ENCODE measurements around the gene TRAPPC10.
A peak's percentile ranks its signal among the peaks of the same experiment; 100 is the strongest.

The TRAPPC10 gene, protein sequence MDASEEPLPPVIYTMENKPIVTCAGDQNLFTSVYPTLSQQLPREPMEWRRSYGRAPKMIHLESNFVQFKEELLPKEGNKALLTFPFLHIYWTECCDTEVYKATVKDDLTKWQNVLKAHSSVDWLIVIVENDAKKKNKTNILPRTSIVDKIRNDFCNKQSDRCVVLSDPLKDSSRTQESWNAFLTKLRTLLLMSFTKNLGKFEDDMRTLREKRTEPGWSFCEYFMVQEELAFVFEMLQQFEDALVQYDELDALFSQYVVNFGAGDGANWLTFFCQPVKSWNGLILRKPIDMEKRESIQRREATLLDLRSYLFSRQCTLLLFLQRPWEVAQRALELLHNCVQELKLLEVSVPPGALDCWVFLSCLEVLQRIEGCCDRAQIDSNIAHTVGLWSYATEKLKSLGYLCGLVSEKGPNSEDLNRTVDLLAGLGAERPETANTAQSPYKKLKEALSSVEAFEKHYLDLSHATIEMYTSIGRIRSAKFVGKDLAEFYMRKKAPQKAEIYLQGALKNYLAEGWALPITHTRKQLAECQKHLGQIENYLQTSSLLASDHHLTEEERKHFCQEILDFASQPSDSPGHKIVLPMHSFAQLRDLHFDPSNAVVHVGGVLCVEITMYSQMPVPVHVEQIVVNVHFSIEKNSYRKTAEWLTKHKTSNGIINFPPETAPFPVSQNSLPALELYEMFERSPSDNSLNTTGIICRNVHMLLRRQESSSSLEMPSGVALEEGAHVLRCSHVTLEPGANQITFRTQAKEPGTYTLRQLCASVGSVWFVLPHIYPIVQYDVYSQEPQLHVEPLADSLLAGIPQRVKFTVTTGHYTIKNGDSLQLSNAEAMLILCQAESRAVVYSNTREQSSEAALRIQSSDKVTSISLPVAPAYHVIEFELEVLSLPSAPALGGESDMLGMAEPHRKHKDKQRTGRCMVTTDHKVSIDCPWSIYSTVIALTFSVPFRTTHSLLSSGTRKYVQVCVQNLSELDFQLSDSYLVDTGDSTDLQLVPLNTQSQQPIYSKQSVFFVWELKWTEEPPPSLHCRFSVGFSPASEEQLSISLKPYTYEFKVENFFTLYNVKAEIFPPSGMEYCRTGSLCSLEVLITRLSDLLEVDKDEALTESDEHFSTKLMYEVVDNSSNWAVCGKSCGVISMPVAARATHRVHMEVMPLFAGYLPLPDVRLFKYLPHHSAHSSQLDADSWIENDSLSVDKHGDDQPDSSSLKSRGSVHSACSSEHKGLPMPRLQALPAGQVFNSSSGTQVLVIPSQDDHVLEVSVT

GRCh38 chr21:44011579-44012473, at the start of gene TRAPPC10:
Gene TRAPPC10 (plus strand): TSS chr21:44012309. CDS start chr21:44012494, 185 bp downstream.
- DNase-seq = peak; percentile 57 to 76 (median 68)

DNA sequence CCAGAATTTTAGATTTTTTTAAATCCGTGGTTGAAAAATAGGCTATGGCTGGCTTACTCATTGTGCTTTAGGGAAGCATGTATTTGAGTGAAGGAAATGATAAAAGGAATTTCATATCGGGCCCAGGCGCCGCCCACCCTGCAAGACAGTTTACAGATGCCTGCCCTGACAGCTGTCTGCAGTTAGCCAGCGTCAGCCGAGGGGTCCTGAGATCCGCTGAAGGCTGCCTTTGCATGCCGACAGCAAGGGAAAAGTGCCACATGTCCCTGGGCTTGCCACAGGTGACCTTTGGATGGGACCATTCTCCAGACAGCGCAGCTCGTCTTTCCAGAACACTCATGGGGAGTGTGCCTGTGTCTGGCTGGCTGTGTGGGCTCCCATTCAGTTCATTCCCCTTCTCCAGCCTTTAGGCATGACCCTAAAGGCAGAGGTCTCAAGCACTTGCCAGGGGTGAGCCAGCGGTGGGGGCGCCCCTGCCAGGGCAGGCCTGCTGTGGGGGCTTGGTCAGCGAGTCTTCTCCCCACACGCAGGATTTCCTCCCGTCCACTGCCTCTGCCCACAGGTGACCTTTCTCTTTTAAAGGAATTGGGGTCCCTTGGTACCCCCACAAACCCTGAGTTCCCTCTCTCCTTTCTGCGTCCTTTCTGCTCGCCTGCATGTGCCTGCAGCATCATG, 46.1 kb upstream of the TRAPPC10 start:
- DNase-seq = no peak

- DNase-seq = no peak
Measured at GRCh38 chr21:43966946-43967512, 45.1 kb upstream of the TRAPPC10 start.

DNA sequence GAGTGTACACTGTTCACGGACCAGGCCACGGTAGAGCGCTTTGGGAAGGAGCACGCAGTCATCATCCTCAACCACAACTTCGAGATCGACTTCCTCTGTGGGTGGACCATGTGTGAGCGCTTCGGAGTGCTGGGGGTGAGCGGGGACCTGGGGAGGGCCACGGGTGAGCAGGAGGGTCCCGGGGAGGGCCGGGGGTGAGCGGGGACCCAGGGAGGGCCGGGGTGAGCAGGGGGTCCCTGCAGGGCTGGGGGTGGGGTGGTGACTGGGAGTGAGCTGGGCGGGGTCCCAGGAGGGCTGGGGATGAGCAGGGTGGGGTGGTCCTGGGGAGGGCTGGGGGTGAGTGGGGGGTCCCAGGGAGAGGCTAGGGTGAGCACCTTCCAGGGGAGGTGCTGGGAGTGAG, 44.1 kb upstream of the TRAPPC10 start:
- DNase-seq = no peak

DNA sequence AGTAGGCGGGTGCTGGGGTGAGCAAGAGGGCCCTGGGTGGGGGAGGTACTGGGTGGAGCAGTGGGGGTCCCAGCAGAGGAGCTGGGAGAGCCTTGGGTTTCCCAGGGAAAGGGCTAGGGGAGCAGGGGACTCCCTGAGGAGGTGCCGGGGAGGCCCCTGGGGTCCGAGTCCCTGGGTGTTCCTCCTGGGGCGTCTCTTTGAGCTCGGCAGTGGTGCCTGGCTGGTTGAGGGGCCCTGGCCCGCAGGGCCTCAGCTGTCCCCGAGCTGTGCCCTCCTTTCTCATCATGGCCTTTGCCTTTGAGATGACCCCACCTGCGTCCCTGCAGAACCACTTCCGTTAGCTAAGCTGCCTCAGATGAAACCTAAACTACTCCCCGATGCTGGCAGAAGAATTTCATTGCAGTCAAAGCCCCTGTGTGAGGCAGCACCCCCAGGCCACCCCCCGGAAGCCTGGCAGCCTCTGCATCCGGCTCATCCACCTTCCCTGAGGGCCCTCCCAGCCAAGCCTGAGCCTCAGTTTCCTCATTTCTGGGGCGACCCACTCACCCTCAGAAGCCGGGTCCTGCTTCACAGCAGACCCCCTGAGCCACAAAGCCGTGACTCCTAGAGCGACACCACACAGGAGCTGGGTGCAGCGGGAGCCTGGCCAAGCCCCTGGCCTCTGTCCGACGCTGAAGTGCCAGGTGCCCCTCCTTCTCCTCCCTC, 43.5 kb upstream of the TRAPPC10 start:
- no peak for DNase-seq

GRCh38 chr21:43969115-43969444, 43.0 kb upstream of the TRAPPC10 start:
- no peak for DNase-seq

- no peak for DNase-seq
Measured at GRCh38 chr21:43970551-43970950, 41.6 kb upstream of the TRAPPC10 start.

DNA sequence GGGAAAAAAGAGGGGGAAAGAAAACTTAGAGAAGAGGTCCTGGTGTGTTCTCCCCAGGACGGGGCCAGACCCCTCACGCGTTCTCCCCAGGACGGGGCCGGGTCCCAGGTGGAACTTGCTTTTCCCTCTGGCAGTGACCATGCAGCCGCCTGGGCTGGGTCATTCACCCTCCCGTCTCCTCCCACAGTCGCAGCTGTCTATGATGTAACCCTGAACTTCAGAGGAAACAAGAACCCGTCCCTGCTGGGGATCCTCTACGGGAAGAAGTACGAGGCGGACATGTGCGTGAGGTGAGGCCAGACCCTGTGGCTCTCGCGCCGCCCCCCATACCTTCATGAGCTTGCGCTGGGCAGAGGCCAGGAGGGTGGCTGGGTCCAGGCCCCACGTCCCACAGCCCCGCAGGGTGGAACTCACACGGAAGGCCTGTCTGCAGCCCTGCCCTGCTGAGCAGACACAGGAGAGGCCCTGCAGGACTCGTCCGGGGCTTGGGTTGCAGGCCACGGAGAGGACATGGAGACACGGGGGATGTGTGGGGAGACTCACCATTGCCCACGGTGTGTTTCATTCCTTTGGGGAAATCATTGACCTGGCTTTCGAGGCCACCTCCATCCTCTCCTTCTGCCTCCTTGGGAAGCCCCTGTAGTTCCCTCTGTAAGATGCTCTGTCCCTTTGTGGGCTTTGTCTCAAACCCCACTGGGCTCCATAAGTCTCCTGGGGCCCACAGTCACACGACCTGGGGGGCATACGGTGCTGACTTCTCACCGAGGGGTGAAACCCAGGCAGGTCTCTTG, 40.7 kb upstream of the TRAPPC10 start:
- DNase-seq = no peak

DNA sequence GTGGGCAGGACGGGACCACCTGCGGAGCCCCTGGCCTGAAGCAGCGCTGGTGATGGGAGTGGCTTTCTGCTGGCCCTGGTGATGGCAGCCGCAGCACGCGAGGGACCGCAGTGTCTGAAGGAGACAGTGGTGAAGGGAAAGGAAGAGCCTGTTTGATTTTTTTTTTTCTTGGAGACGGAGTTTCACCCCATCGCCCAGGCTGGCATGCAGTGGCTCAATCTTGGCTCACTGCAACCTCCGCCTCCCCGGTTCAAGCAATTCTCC, 40.2 kb upstream of the TRAPPC10 start:
- no peak for DNase-seq

- no peak for DNase-seq
Measured at GRCh38 chr21:43972850-43973633, 39.1 kb upstream of the TRAPPC10 start.

DNA sequence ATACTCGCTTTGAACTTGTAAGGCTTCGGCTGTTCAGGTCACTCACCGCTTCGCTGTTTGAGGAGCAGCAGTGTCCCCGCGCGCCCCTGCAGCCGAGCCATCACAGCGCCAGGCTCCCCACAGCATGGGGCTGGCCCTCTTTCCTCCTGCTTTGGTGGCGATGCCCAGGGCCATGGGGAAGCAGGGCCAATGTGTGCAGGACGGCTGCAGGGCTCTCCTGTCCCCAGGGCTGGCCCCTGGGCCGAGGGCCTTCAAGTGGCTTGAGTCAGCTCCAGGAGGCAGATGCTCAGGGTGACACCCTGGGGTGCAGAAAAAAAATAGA, 38.5 kb upstream of the TRAPPC10 start:
- no peak for DNase-seq

GRCh38 chr21:43974791-43975468, 37.2 kb upstream of the TRAPPC10 start:
- no peak for DNase-seq

- DNase-seq = peak; percentile 63 to 84 (median 76)
Measured at GRCh38 chr21:43975469-43976098, 36.5 kb upstream of the TRAPPC10 start.

DNA sequence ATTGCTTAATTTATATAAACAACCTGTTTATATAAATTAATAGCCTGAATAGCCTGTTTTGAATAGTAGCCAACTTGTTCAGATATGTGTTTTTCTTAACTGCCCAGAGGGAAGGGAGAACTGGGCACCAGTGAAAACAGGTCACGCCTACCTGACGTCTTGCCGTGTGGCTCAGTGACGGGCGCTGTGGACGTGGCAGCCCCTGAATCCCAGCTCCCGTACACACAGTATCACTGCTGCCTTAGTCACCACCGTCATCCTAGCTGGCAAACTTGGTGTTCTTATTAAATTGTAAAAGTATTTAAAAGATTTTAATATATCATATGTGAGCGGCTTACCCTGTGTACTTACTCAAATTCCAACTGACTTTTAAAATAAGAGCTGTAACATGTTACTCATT, 35.4 kb upstream of the TRAPPC10 start:
- DNase-seq = no peak

- no peak for DNase-seq
Measured at GRCh38 chr21:43978060-43978459, 34.0 kb upstream of the TRAPPC10 start.

GRCh38 chr21:43979654-43980053, 32.5 kb upstream of the TRAPPC10 start:
- DNase-seq = no peak

GRCh38 chr21:43981151-43981870, 30.8 kb upstream of the TRAPPC10 start:
- no peak for DNase-seq

DNA sequence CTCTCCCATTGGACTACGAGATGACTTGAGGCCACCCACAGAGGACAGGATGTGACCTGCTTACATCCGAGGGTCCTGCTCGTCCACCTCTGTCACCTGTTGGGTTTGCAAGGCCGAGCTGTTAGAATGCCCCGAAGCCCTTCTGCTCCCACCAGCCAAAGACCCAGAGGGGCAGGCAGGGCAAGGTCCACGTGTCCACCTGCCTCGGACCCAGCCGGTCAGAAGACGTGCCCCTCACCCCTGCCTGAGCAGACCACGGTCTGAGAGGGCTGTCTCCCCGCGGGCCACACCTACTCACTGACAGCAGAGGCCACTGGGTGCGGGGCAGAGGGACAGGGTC, 30.3 kb upstream of the TRAPPC10 start:
- no peak for DNase-seq
